Uterus (tissue), 4 donors: ENCODE results near the gene ASH1L. TPM values are rescaled to one million over a fixed set of nuclear protein-coding genes. Genes with fewer than 3 reads are reported as not detected.
"Not testable (repeated sequence)": the region's sequence is repeated elsewhere in the genome, so short reads cannot be mapped to it uniquely, and the experiment has no call there.

Experiments used
- DNase-seq, 2 donors: peaks; one replicate each; pipeline ENCODE4 v3.0.0-alpha.2; 2019 to 2020
- H3K27ac ChIP-seq, 2 donors: fragments of 200-600 bp; sonication (generic); 1 replicate in 1 of 2; 2 replicates in 1 of 2; pipeline ENCODE4 v1.5.1; 2016 to 2018
- H3K27me3 ChIP-seq, 2 donors: fragments of 200-600 bp; sonication (generic); one replicate each; pipeline ENCODE4 v1.5.1; 2018 to 2019; ENCODE audit warnings: control low read depth in 1 of 2
- H3K36me3 ChIP-seq, 2 donors: fragments of 200-600 bp; sonication (generic); one replicate each; pipeline ENCODE4 v1.5.1; 2019; ENCODE audit warnings: control low read depth in 1 of 2
- H3K4me1 ChIP-seq, 2 donors: fragments of 200-600 bp; sonication (generic); one replicate each; pipeline ENCODE4 v1.5.1; 2018 to 2019; ENCODE audit warnings: control low read depth in 1 of 2
- H3K4me3 ChIP-seq, 2 donors: fragments of 200-600 bp; sonication (generic); 1 replicate in 1 of 2; 2 replicates in 1 of 2; pipeline ENCODE4 v1.5.1; 2018 to 2019; ENCODE audit warnings: mild to moderate bottlenecking in 1 of 2
- H3K9me3 ChIP-seq, 2 donors: fragments of 200-600 bp; sonication (generic); one replicate each; pipeline ENCODE4 v1.5.1; 2019; ENCODE audit warnings: control low read depth in 1 of 2
- POLR2A ChIP-seq, 2 donors: fragments of 450-650 bp; IDR thresholded peaks; one replicate each; pipeline ENCODE4 v1.6.1; 2016; ENCODE audit warnings: antibody characterized with exemption in 2 of 2, mild to moderate bottlenecking in 1 of 2, moderate library complexity in 1 of 2
- intact Hi-C: fragments of 100-400 bp; cut with DNase I; formaldehyde crosslinking; loops from one replicate; pipeline ENCODE4 v1.15.1; 2023; ENCODE audit warnings: low total_unique reads
- total RNA-seq, 4 donors: library from RNA; depleted of rRNA in 3 of 4; stranded (reverse); fragments of >200 nt in 3 of 4; gene quantifications; one replicate each; pipeline versions ENCODE4 v1.1.0 to v1.2.4, GENCODE V29; 2014 to 2023
- TF ChIP-seq, protein P1 (sequence below), 4 experiments: fragments of 200-600 bp in 2 of 4; fragments of 450-650 bp in 2 of 4; sonication (generic) in 2 of 4; IDR thresholded peaks; one replicate each; pipeline ENCODE4 v1.5.1; 2016 to 2019; ENCODE audit warnings: antibody characterized with exemption in 4 of 4, mild to moderate bottlenecking in 2 of 4, moderate library complexity in 1 of 4
- donor health status: DM: yes; HTN: yes; CAD: no.

The ASH1L gene
- total RNA-seq, 4 donors from 2014 or later = 48.9 to 159 (median 99.8) TPM

DNA sequence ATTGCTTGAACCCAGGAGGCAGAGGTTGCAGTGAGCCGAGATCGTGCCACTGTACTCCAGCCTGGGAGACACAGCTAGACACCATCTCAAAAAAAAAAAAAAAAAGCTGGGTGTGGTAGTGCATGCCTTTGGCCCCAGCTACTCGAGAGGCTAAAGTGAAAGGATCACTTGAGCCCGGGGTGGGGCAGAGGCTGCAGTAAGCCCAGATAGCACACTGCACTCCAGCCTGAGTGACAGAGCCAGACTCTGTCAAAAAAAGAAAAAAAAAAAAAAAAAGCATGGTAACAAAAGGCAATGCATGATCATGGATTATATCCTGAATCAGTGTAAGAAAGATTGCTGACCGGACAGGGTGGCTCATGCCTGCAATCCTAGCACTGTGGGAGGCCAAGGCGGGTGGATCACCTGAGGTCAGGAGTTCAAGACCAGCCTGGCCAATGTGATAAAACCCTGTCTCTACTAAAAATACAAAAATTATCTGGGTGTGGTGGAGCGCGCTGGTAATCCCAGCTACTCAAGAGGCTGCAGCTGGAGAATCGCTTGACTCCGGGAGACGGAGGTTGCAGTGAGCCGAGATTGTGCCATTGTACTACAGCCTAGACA is 165.6 kb downstream of the ASH1L start:
- DNase-seq = no peak
- no peaks in the 10 kb centered on the region for H3K36me3 ChIP-seq
- H3K9me3 ChIP-seq = no peaks in the 10 kb centered on the region
- H3K27ac ChIP-seq = no peak overlapping the region
- TF ChIP-seq POLR2A (IDR thresholded peaks at IDR 0.05) = no peak
- TF ChIP-seq, protein P1, sequence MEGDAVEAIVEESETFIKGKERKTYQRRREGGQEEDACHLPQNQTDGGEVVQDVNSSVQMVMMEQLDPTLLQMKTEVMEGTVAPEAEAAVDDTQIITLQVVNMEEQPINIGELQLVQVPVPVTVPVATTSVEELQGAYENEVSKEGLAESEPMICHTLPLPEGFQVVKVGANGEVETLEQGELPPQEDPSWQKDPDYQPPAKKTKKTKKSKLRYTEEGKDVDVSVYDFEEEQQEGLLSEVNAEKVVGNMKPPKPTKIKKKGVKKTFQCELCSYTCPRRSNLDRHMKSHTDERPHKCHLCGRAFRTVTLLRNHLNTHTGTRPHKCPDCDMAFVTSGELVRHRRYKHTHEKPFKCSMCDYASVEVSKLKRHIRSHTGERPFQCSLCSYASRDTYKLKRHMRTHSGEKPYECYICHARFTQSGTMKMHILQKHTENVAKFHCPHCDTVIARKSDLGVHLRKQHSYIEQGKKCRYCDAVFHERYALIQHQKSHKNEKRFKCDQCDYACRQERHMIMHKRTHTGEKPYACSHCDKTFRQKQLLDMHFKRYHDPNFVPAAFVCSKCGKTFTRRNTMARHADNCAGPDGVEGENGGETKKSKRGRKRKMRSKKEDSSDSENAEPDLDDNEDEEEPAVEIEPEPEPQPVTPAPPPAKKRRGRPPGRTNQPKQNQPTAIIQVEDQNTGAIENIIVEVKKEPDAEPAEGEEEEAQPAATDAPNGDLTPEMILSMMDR (IDR thresholded peaks at IDR 0.05) = no peak
- H3K4me3 ChIP-seq = no peak overlapping the region
- H3K27me3 ChIP-seq = no peaks in the 10 kb centered on the region
- no peaks in the 10 kb centered on the region for H3K4me1 ChIP-seq
- intact Hi-C loops = no loop called here

DNA sequence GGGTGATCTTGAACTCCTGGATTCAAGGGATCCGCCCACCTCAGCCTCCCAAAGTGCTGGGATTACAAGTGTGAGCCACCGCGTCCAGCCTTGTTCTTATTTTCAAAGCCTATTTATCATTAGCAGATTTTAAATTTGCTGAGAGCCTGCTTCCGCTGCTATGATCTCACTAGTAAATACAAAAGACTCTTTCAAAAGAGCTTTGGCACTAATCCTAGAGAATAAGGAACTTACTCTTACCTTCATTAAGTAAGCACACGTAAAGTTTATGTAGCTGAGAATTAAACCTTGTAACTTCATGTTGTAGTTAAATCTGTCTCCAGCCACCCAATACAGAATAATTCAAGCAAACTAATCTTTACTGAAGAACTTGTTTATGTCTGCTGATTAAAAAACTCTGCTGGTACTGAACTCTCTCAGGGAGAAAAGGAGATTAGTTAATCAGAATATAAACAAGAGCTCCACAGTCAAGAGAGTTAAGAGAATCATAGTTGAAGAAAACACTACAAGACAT is 169.6 kb downstream of the ASH1L start:
- no peak for TF ChIP-seq POLR2A (IDR thresholded peaks at IDR 0.05)
- TF ChIP-seq, protein P1 (IDR thresholded peaks at IDR 0.05) = no peak
- H3K27ac ChIP-seq = no peak overlapping the region
- H3K36me3 ChIP-seq = peaks cover 0 to 2% of the 10 kb centered on the region in 2 donors
- DNase-seq = no peak
- intact Hi-C loops = no loop called here
- H3K4me3 ChIP-seq = no peak overlapping the region
- no peaks in the 10 kb centered on the region for H3K27me3 ChIP-seq
- no peaks in the 10 kb centered on the region for H3K9me3 ChIP-seq
- H3K4me1 ChIP-seq = no peaks in the 10 kb centered on the region

DNA sequence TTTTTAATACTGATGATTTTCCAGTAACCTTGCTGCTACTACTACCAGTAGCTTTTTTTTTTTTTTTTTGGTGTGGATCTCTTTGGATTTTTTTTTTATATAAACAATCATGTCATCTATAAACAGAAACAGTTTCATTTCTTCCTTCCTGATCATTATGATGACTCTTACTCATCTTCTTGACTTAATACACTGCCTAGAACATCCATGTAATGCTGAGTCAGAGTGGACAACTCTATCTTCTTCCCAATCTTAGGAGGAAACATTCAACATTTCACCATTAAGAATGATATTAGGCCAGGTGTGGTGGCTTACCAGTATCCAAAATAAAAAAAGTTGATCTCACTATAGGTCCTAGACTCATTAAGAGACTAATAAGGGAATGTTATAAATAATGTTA is 172.8 kb downstream of the ASH1L start:
- H3K9me3 ChIP-seq = no peaks in the 10 kb centered on the region
- TF ChIP-seq, protein P1 (IDR thresholded peaks at IDR 0.05) = no peak
- TF ChIP-seq POLR2A (IDR thresholded peaks at IDR 0.05) = no peak
- peaks cover 0 to 2% of the 10 kb centered on the region in 2 donors for H3K36me3 ChIP-seq
- H3K27me3 ChIP-seq = no peaks in the 10 kb centered on the region
- H3K4me3 ChIP-seq = no peak overlapping the region
- DNase-seq = no peak
- no peak overlapping the region for H3K27ac ChIP-seq
- intact Hi-C loops = no loop called here
- H3K4me1 ChIP-seq = no peaks in the 10 kb centered on the region

DNA sequence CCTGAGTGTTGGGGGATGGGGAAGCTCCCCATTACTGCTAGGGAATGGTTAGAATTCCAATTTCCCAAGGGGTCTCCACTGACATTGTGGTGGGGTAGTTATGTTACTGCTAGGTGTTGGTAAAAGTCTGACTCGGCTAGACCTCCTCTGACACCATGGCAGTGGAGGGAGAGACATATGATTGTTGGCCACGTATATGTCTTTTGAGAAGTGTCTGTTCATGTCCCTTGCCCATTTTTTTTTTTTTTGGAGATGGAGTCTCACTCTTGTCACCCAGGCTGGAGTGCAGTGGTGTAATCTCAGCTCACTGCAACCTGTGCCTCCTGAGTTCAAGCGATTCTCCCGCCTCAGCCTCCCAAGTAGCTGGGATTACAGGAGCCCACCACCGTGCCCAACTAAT is 176.8 kb downstream of the ASH1L start:
- H3K27ac ChIP-seq, intact Hi-C loops, H3K4me3 ChIP-seq, H3K36me3 ChIP-seq, H3K27me3 ChIP-seq, H3K9me3 ChIP-seq, H3K4me1 ChIP-seq, DNase-seq: not testable (repeated sequence)

DNA sequence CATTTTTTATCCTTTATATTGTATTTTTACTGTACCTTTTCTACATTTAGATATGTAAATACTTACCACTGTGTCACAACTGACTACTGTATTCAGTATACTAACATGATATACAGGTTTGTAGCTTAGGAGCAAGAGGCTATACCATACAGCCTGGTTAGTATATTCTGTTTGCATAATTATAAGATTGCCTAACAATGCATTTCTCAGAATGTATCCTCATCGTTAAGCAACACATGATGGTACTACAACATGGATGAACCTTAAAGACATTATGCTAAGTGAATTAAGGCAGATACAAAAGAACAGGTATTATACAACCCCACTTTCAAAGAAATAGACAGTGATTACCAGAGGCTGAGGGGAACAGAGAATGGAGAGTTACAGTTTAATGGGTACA is 179.2 kb downstream of the ASH1L start:
- no peaks in the 10 kb centered on the region for H3K36me3 ChIP-seq
- no peak overlapping the region for H3K4me3 ChIP-seq
- no peak overlapping the region for H3K27ac ChIP-seq
- H3K27me3 ChIP-seq = no peaks in the 10 kb centered on the region
- peaks cover 0 to 4% of the 10 kb centered on the region in 2 donors for H3K4me1 ChIP-seq
- TF ChIP-seq, protein P1 (IDR thresholded peaks at IDR 0.05) = no peak
- TF ChIP-seq POLR2A (IDR thresholded peaks at IDR 0.05) = no peak
- intact Hi-C loops = no loop called here
- H3K9me3 ChIP-seq = no peaks in the 10 kb centered on the region
- no peak for DNase-seq
